ENCODE measurements around the gene AFG3L2.
A peak's percentile ranks its signal among the peaks of the same experiment; 100 is the strongest.
"Not testable (repeated sequence)": the region's sequence is repeated elsewhere in the genome, so short reads cannot be mapped to it uniquely, and the experiment has no call there.

The AFG3L2 gene

GRCh38 chr18:12397254-12397653 is 20.2 kb upstream of the AFG3L2 start:
- DNase-seq (ENCODE audit: low read depth), result no peak

DNA sequence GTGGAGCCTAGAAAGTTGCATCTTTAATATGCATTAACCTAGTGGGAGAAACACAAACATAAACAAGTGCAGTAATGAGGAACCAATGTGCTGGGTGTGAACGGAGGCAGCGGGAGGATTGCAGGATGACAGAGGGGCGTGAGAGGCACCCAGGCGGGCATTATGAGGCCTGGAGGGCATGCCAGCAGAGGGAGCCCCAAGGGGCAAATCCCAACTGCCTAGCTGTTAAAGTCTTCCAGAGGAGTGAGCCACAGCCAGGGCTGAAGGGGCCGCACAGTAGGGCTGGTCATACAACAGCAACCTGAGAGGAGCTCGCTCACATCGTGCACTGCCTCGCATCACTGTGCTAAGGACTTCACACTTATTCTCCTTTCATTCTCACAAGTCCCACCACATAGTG is 17.4 kb upstream of the AFG3L2 start:
- DNase-seq (ENCODE audit: low read depth), result no peak

DNA sequence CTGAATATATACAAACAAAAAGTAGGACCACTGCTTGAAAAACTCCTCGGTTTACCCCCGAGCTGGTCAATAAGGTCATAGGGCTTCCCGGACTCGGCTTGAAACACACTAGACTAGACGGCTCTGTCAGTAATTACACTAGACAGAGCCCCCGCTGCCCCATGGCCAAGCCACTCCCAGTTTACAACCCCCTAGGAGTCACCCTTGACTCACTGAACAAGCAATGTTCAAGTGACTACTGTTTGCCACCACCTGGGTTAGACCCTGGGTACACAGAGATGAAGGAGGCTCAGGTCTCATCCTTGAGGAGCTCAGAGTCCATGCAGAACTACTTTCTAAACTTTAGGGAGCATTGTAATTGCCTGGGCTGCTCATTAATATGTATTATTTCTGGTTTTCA is 17.0 kb upstream of the AFG3L2 start:
- no peak for DNase-seq (ENCODE audit: low read depth)

DNA sequence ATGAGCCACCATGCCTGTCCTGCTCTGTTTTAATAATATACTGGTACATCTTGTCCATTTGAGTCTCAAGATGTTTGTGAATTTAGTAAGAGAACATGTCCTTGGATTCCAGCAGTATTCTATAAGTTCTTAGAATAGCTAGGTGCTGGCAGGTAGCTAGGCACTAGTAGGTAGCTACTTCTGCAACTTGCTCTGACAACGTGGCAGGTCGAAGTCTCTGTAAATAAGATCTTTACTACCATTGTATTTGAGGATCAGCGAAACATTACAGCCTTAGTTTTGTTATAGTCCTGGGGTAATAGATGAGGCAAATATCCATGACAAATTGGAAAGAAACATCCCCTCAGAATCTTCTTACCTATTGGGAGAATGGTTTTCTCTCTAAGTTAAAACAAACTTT is 16.5 kb upstream of the AFG3L2 start:
- no peak for DNase-seq (ENCODE audit: low read depth)

DNA sequence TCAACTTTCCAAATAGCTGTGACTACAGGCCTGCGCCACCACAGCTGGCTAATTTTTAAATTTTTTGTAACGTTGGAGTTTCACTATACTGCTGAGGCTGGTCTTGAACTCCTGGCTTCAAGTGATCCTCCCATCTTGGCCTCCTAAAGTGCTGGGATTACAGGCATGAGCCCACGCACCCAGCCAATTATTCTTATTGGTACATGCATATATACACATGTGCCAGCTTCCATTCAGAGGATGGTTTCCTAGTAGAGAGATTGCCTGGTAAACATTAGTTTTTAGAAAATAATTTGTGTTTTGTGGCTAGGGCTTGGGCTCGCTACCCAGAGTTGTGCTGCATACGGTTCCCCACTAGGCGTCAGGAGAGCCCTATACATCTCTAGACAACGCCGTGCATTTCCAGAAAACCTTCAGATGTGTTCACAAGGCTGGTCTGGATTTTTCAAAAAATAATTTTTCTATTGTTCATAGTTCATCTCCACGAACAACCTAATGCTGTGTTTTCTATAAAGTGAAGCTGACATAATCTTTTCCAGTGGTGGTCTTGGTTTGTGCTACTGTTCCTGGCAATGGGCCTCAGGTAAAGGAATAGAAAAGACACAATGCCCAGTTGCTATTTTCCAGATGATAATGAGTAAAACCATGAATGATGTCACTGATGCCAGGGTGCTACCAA is 14.6 kb upstream of the AFG3L2 start:
- peak; percentile 24 for DNase-seq (ENCODE audit: low read depth)

DNA sequence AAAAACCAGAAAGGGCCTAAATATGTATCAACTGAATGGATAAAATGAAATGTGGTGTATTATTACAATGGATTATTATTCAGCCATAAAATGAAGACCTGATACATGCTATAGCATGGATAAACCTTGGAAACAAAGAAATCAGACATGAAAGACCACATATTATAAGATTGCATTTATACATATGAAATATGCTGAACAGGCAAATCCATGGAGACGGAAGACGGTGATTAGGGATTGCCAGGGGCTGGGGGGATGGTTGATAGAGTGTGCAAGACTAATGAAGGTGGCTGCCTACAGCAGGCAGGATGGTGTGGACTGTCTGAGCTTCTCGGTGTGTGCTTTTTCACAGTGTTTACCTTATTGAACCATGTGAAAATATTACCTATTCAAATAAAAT is 11.4 kb upstream of the AFG3L2 start:
- DNase-seq (ENCODE audit: low read depth), result no peak

DNA sequence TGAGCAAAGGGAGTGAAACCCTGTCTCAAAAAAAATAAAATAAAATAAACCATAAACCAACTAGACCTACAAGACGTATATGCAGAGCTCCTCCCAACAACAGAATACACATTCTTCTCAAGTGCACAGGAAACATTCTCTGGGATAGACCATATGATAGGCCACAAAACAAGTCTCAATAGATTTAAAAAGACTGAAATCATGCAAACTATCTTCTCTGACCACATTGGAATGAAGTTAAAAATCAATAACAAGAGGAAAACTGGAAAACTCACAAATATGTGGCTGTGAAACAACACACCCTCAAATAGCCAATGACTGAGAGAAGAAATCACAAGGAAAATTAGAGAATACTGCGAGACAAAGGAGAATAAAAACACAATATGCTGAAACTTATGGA is 7.2 kb upstream of the AFG3L2 start:
- DNase-seq (ENCODE audit: low read depth), result no peak

DNA sequence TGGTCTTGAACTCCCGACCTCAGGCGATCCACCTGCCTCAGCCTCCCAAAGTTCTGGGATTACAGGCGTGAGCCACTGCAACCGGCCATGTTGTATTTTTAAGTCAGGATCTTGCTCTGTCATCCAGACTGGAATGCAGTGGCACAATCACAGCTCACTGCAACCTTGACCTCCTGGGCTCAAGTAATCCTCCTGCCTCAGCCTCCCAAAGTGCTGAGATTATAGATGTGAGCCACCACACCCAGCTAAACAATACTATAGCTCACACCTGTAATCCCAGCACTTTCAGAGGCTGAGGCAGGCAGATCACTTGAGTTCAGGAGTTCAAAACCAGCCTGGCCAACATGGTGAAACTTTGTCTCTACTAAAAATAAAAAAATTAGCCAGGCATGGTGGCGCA is 6.7 kb upstream of the AFG3L2 start:
- not testable (repeated sequence) for DNase-seq (ENCODE audit: low read depth)

DNA sequence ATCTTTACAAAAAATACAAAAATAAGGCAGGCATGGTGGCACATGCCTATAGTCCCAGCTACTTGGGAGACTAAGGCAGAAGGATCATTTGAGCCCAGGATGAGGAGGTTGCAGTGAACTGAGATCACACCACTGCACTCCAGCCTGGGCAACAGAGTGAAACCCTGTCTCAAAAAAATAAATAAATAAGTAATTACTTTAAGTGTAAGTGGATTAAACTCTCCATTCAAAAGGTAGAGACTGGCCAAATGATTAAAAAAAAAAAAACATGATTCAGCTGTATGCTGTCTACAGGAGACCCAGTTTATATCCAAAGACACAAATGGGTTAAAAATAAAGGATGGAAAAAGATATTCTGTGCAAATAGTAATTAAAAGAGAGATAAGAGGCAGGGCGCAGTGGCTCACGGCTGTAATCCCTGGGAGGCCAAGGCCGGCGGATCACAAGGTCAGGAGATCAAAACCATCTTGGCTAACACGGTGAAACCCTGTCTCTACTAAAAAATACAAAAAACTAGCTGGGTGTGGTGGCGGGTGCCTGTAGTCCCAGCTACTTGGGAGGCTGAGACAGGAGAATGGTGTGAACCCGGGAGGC is 5.3 kb upstream of the AFG3L2 start:
- not testable (repeated sequence) for DNase-seq (ENCODE audit: low read depth)

- DNase-seq (ENCODE audit: low read depth), result not testable (repeated sequence)
These were observed 1.2 kb upstream of the AFG3L2 start for GRCh38 chr18:12378198-12378558.

DNA sequence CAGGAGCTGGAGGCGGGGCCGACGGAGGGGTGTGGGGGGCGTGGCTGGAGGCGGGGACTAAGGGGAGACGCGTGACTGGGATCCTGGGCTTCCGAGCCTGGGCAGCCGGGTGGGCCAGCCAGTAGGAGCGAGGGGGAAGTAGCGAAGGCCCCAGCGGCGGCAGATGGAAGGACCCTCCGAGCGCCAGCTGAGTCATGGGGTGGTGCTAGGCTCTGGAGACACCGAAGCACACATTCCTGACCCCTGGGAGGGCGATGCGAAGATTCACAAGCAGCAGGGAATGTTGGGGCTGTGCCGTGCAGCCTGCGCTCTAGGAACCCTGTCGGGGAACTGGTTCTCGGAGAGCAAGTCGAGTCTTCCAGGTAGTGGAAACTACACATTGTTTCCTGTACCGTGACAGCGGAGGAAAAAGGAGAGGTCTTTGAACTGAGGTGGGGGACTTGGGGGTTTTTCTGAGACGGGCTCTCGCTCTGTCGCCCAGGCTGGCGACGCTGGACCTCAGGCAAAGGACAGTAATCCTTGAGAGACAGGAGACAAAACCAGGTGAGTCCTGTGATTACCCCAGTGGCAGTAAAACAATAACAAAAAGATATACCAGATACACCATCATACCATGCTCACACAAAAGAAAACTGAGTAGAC is 650 bp upstream of the AFG3L2 start:
- no peak for DNase-seq (ENCODE audit: low read depth)

DNA sequence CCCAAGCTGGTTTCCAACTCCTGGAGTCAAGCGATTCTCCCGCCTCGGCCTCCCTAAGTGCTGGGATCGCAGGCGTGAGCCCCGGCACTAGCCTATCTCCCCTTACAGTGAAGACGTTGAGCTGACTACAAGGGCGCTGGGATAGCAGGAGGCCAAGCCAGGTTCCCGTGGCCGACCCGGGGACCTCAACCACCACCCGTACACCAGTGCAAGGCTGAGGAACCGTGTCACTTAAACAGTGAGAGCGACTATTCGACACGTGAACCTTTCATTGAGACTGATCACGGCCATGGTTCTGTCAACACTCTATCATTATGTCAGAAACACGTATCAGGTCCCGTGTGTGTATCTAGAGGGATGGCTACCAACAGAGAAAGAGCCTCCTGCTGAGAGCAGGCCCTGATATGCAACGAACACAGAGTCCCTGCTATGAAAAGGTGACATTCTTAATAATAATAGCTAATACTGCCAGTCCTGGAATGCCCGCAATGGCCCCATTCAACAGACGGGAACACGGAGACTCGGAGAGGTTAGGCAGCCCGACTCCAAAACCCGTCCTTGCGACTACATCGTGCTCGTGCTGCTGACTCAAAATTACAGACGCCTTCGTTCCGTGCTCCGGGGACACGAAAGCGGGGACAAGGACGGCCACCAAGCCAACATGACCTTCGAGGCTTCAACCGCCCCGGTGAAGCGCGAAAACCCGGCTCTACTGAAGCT is 833 bp downstream of the AFG3L2 start:
- DNase-seq (ENCODE audit: low read depth), result no peak

DNA sequence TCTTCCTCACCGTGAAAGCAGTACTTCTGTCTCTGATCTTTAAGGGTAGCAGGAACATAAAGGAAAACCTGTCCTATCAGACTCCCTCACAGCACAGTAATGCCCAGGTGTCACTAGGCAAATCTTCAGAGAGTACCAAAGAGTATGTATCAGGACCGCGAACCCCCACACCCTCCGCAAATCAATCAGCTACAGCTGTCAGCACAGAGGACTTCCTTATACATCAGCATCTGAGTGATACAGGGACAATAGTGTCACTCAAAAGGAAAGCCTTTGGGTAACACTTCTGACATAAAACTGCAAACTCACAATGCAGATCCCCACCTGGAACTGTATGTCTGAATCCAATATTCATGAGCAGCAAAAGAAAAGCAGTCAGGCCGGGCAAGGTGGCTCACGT is 2.6 kb downstream of the AFG3L2 start:
- DNase-seq (ENCODE audit: low read depth), result no peak

GRCh38 chr18:12373771-12374116 is 3.3 kb downstream of the AFG3L2 start:
- no peak for DNase-seq (ENCODE audit: low read depth)

DNA sequence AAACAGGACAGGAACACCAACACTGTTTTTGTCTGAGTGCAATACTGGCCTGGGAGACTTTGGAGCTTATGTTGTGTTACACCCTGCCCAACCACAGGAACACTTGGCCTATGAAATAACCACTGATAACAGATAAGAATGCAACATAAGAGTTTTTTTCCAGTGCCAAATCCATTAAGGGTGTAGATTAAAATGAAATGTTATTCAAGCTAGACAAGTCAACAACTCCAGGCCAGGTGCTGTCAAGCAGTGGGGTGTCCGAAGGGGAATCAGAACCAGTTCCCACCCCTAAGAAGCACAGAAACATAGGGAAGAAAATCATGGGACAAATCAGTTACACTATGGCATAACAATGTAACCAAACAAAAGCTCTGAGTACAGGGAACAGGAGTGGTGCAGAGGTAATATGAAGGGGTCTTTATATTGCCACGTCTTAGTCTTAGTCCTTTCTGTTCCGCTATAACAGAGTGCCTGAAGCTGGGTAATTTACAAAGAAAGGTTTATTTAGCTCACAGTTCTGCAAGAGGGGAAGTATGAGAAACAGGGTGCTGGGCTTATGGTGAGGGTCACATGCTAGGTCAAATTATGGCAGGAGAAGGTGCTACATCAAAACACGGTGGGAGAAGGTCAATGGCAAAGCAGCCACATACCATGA is 3.8 kb downstream of the AFG3L2 start:
- no peak for DNase-seq (ENCODE audit: low read depth)

GRCh38 chr18:12372406-12372805 is 4.6 kb downstream of the AFG3L2 start:
- no peak for DNase-seq (ENCODE audit: low read depth)

DNA sequence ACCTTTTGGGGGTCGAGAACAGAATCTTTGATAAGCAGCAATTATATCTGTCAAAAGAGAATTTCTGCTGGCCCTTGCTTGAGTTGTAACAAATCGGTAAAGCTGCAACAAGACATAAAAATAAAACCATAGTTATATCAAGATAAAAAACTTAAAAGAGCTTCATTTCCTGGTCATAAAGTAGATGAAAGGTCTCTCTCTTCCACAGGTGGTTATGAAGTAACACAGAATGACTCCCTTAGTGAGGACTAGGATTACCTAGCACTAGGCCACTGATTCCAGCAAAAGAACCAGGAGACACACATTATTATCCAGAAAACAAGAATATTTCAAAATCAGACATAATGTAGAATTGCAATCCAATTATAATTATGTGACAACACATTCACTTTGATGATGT is 5.4 kb downstream of the AFG3L2 start:
- no peak for DNase-seq (ENCODE audit: low read depth)

DNA sequence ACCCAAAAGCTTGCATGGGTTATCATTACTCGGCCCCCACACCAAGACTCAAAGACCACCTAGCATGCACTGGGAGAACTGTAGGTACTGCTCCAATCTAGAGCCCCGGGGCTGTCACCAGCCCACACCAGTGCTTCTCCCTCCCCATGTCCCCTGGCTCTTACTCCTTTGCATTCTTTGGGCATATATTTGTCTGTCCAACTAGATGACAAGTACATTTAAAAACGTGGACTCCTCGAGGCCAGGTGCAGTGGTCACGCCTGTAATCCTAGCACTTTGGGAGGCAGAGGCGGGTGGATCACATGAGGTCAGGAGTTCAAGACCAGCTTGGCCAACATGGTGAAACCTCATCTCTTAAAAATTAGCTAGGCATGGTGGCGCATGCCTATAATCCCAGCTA is 7.8 kb downstream of the AFG3L2 start:
- no peak for DNase-seq (ENCODE audit: low read depth)

GRCh38 chr18:12366784-12367183 is 10.2 kb downstream of the AFG3L2 start:
- no peak for DNase-seq (ENCODE audit: low read depth)

DNA sequence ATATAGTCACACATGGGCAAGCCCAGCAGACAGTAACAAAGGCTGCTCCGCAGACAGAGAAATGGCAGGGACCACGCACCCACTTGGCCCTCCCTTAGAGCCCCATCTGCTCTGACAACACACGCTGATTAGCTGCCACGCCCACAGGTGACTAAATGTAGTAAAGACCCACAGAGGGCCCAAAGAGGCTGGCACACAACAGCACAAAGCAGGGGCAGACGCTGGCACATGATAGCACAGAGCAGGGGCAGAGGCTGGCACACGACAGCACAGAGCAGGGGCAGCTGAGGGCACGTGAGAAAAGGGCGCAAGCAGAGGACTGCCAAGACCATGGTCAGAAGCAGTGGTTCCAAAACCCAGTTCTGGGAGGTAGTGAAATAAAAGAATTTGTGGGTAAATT is 10.6 kb downstream of the AFG3L2 start:
- DNase-seq (ENCODE audit: low read depth), result no peak

GRCh38 chr18:12362473-12363174 is 14.4 kb downstream of the AFG3L2 start:
- no peak for DNase-seq (ENCODE audit: low read depth)

DNA sequence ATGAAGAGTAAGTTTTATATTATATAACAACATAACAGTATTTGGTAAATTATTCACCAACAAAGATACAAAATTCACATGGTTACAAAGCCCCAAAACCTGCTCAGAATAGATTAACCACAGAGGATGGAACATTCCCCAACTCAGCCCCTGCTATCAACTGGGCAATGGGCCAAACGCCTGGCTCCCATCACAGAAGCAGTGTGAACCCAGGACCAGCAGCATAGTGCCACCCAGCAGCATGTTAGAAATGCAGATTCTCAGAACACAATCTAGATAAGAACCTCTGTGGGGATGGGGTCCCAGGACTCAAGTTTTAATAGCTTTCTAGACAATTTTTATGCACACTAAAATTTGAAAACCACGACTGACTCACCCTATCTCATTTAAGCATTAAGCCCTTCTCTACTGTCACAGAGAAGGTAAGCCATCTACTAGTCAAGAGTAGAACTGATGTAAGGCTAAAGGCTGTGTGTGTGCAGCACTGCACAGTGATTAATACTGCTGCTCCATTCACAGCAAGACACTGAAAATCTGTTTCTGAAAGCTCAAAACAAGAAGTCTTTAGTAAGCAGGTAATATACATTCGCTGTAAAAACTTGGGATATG is 15.2 kb downstream of the AFG3L2 start:
- DNase-seq (ENCODE audit: low read depth), result no peak

Data from stimulated activated CD8-positive, alpha-beta memory T cell treated with anti-CD3 and anti-CD28 coated beads, Interleukin-12 subunit alpha, Interleukin-12 subunit beta, amount 100 ng/mL, for 1 hour (primary cell).